ENCODE results near the gene TXNIP.

The TXNIP gene

GRCh38 chr1:145992958-145993617 is 3.3 kb downstream of the TXNIP start:
- H3K27me3 ChIP-seq (ENCODE audit: insufficient read depth, low read length) = no peaks in the 10 kb centered on the region
- H3K4me1 ChIP-seq (ENCODE audit: insufficient read depth, low read length) = peaks cover 35% of the 10 kb centered on the region
- H3K9ac ChIP-seq (ENCODE audit: low read depth, low read length) = no peak overlapping the region
- peaks cover 34% of the 10 kb centered on the region for H3K36me3 ChIP-seq (ENCODE audit: insufficient read depth, low read length)
- H3K4me3 ChIP-seq (ENCODE audit: low read length) = peak overlapping the region; percentile 94; the same call in 1 of the 2 replicates
- no peaks in the 10 kb centered on the region for H3K9me3 ChIP-seq (ENCODE audit: insufficient read depth, low read depth, low read length)
- no peak overlapping the region for H3K27ac ChIP-seq (ENCODE audit: low read depth, low read length)
- 96% methylated on average over 5 of the region's 5 CpGs for WGBS

GRCh38 chr1:145992502-145992936 is 3.9 kb downstream of the TXNIP start:
- Histone ChIP-seq H3K27ac (ENCODE audit: low read depth, low read length) (no peak overlapping the region), H3K27me3 (ENCODE audit: insufficient read depth, low read length) (no peaks in the 10 kb centered on the region), H3K9me3 (ENCODE audit: insufficient read depth, low read depth, low read length) (no peaks in the 10 kb centered on the region), H3K4me3 (ENCODE audit: low read length) (peak overlapping the region; percentile 6; the same call in 1 of the 2 replicates), H3K36me3 (ENCODE audit: insufficient read depth, low read length) (peaks cover 34% of the 10 kb centered on the region), H3K9ac (ENCODE audit: low read depth, low read length) (no peak overlapping the region), H3K4me1 (ENCODE audit: insufficient read depth, low read length) (peaks cover 30% of the 10 kb centered on the region)
- 89% methylated on average over 1 of the region's 1 CpG for WGBS

- WGBS = 91% methylated on average over 8 of the region's 10 CpGs
- H3K27me3 ChIP-seq (ENCODE audit: insufficient read depth, low read length) = no peaks in the 10 kb centered on the region
- no peak overlapping the region for H3K27ac ChIP-seq (ENCODE audit: low read depth, low read length)
- peaks cover 23% of the 10 kb centered on the region; the same call in 1 of the 2 replicates for H3K4me1 ChIP-seq (ENCODE audit: insufficient read depth, low read length)
- no peaks in the 10 kb centered on the region for H3K9me3 ChIP-seq (ENCODE audit: insufficient read depth, low read depth, low read length)
- peaks cover 34% of the 10 kb centered on the region for H3K36me3 ChIP-seq (ENCODE audit: insufficient read depth, low read length)
- H3K4me3 ChIP-seq (ENCODE audit: low read length) = no peak overlapping the region; the same call in 1 of the 2 replicates
- H3K9ac ChIP-seq (ENCODE audit: low read depth, low read length) = no peak overlapping the region
Measured at GRCh38 chr1:145991735-145992412, 4.5 kb downstream of the TXNIP start.

- Histone ChIP-seq H3K27ac (ENCODE audit: low read depth, low read length) (no peak overlapping the region), H3K36me3 (ENCODE audit: insufficient read depth, low read length) (peaks cover 34% of the 10 kb centered on the region), H3K27me3 (ENCODE audit: insufficient read depth, low read length) (no peaks in the 10 kb centered on the region), H3K4me1 (ENCODE audit: insufficient read depth, low read length) (peaks cover 31% of the 10 kb centered on the region), H3K4me3 (ENCODE audit: low read length) (no peak overlapping the region), H3K9ac (ENCODE audit: low read depth, low read length) (no peak overlapping the region), H3K9me3 (ENCODE audit: insufficient read depth, low read depth, low read length) (no peaks in the 10 kb centered on the region)
- WGBS = 97% methylated on average over 7 of the region's 7 CpGs
Measured at GRCh38 chr1:145990249-145990855, 6.0 kb downstream of the TXNIP start.

GRCh38 chr1:145988773-145989172 is 7.6 kb downstream of the TXNIP start:
- Histone ChIP-seq H3K4me1 (ENCODE audit: insufficient read depth, low read length) (peaks cover 31% of the 10 kb centered on the region), H3K27me3 (ENCODE audit: insufficient read depth, low read length) (no peaks in the 10 kb centered on the region), H3K36me3 (ENCODE audit: insufficient read depth, low read length) (peaks cover 18% of the 10 kb centered on the region), H3K27ac (ENCODE audit: low read depth, low read length) (no peak overlapping the region), H3K4me3 (ENCODE audit: low read length) (no peak overlapping the region), H3K9ac (ENCODE audit: low read depth, low read length) (no peak overlapping the region), H3K9me3 (ENCODE audit: insufficient read depth, low read depth, low read length) (no peaks in the 10 kb centered on the region)
- WGBS = 93% methylated on average over 5 of the region's 5 CpGs

- Histone ChIP-seq H3K9ac (ENCODE audit: low read depth, low read length) (no peak overlapping the region), H3K36me3 (ENCODE audit: insufficient read depth, low read length) (peaks cover 10% of the 10 kb centered on the region), H3K9me3 (ENCODE audit: insufficient read depth, low read depth, low read length) (no peaks in the 10 kb centered on the region), H3K27ac (ENCODE audit: low read depth, low read length) (no peak overlapping the region), H3K4me3 (ENCODE audit: low read length) (no peak overlapping the region), H3K4me1 (ENCODE audit: insufficient read depth, low read length) (peaks cover 24% of the 10 kb centered on the region), H3K27me3 (ENCODE audit: insufficient read depth, low read length) (no peaks in the 10 kb centered on the region)
- WGBS = 96% methylated on average over 1 of the region's 1 CpG
Measured at GRCh38 chr1:145987926-145988325, 8.5 kb downstream of the TXNIP start.

GRCh38 chr1:145986551-145986950 is 9.8 kb downstream of the TXNIP start:
- H3K9me3 ChIP-seq (ENCODE audit: insufficient read depth, low read depth, low read length) = no peaks in the 10 kb centered on the region
- peaks cover 16% of the 10 kb centered on the region for H3K4me1 ChIP-seq (ENCODE audit: insufficient read depth, low read length)
- 96% methylated on average over 6 of the region's 6 CpGs for WGBS
- no peaks in the 10 kb centered on the region for H3K27me3 ChIP-seq (ENCODE audit: insufficient read depth, low read length)
- no peaks in the 10 kb centered on the region for H3K36me3 ChIP-seq (ENCODE audit: insufficient read depth, low read length)
- H3K9ac ChIP-seq (ENCODE audit: low read depth, low read length) = no peak overlapping the region
- H3K4me3 ChIP-seq (ENCODE audit: low read length) = no peak overlapping the region
- H3K27ac ChIP-seq (ENCODE audit: low read depth, low read length) = no peak overlapping the region

GRCh38 chr1:145985502-145986439 is 10.6 kb downstream of the TXNIP start:
- 84% methylated on average over 14 of the region's 15 CpGs for WGBS
- H3K4me1 ChIP-seq (ENCODE audit: insufficient read depth, low read length) = peaks cover 16% of the 10 kb centered on the region
- H3K27me3 ChIP-seq (ENCODE audit: insufficient read depth, low read length) = no peaks in the 10 kb centered on the region
- no peaks in the 10 kb centered on the region for H3K9me3 ChIP-seq (ENCODE audit: insufficient read depth, low read depth, low read length)
- H3K4me3 ChIP-seq (ENCODE audit: low read length) = no peak overlapping the region
- H3K27ac ChIP-seq (ENCODE audit: low read depth, low read length) = no peak overlapping the region
- no peaks in the 10 kb centered on the region for H3K36me3 ChIP-seq (ENCODE audit: insufficient read depth, low read length)
- H3K9ac ChIP-seq (ENCODE audit: low read depth, low read length) = no peak overlapping the region

- H3K27me3 ChIP-seq (ENCODE audit: insufficient read depth, low read length) = no peaks in the 10 kb centered on the region
- H3K36me3 ChIP-seq (ENCODE audit: insufficient read depth, low read length) = no peaks in the 10 kb centered on the region
- peaks cover 18% of the 10 kb centered on the region for H3K4me1 ChIP-seq (ENCODE audit: insufficient read depth, low read length)
- H3K9me3 ChIP-seq (ENCODE audit: insufficient read depth, low read depth, low read length) = no peaks in the 10 kb centered on the region
- 85% methylated on average over 2 of the region's 2 CpGs for WGBS
- H3K27ac ChIP-seq (ENCODE audit: low read depth, low read length) = no peak overlapping the region; the same call in 1 of the 2 replicates
- no peak overlapping the region for H3K4me3 ChIP-seq (ENCODE audit: low read length)
- no peak overlapping the region for H3K9ac ChIP-seq (ENCODE audit: low read depth, low read length)
Measured at GRCh38 chr1:145985129-145985501, 11.3 kb downstream of the TXNIP start.

GRCh38 chr1:145983960-145984830 is 12.2 kb downstream of the TXNIP start:
- Histone ChIP-seq H3K27me3 (ENCODE audit: insufficient read depth, low read length) (no peaks in the 10 kb centered on the region), H3K9ac (ENCODE audit: low read depth, low read length) (no peak overlapping the region), H3K27ac (ENCODE audit: low read depth, low read length) (no peak overlapping the region), H3K4me3 (ENCODE audit: low read length) (no peak overlapping the region), H3K9me3 (ENCODE audit: insufficient read depth, low read depth, low read length) (no peaks in the 10 kb centered on the region), H3K4me1 (ENCODE audit: insufficient read depth, low read length) (peaks cover 25% of the 10 kb centered on the region), H3K36me3 (ENCODE audit: insufficient read depth, low read length) (no peaks in the 10 kb centered on the region)
- WGBS = 97% methylated on average over 11 of the region's 12 CpGs
